Fibroblast of lung (primary cell): ENCODE results near the gene RAPGEF2.

Experiments used
- CTCF ChIP-seq, 2 donors: IDR thresholded peaks in 1 of 2; conservative IDR thresholded peaks in 1 of 2; 1 replicate in 1 of 2; 2 replicates in 1 of 2; pipeline ENCODE4 v1.5.1; 2011 to 2012; ENCODE audit warnings: low read length in 2 of 2, control low read depth in 1 of 2, inconsistent platforms in 1 of 2, low read depth in 1 of 2, mild to moderate bottlenecking in 1 of 2
- EZH2 ChIP-seq: IDR thresholded peaks from 2 replicates; pipeline ENCODE4 v1.5.1; 2012; ENCODE audit warnings: low read length, control low read depth, mild to moderate bottlenecking; ENCODE audit errors: missing control alignments

DNA sequence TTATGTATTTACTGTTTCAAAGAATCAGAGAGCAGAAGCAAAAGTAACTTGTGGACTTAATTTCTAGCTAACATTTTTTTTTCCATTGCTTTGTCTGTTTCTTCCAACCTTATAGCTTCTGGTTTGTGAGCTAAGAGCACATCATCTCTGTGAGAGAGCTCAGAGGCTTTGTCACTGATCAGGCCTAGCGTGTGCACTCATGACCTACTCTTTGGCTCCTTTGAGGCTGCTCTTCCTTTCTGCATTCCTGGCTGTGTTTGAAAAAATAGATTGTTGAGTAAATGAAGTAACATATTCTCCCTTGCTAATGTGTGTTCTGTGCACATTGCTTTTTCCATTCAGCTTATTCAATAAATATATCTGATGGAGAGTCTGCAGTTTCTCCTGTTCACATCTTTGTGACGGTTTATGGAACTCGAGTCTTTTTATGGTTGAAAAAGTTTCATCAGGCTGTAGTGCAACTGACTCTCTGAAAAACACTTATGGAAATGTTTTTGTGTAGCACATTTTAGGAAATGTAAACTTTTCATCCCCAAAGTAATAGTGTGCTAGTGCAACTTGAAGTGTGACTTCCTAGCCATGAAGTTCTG lies 133.0 kb downstream of the RAPGEF2 start:
- TF ChIP-seq EZH2 (no peak), CTCF (conservative IDR thresholded peaks at IDR 0.05 in 1 of 2, IDR thresholded peaks at IDR 0.05 in 1 of 2; ENCODE audit: low read depth in 1 of 2, low read length in 2 of 2) (no peak)
